Right ventricle myocardium inferior (tissue), 1 donor: ENCODE results near the gene SSTR1. TPM values are rescaled to one million over a fixed set of nuclear protein-coding genes. Genes with fewer than 3 reads are reported as not detected.

Source experiments
- ATAC-seq: fragments of 200-7000 bp; cut with Tn5 transposase; one replicate; pipeline ENCODE4 v1.9.1; 2020; ENCODE audit warnings: mild to moderate bottlenecking, moderate library complexity
- DNase-seq: peaks from one replicate; pipeline ENCODE4 v3.0.0; 2021; ENCODE audit errors: missing footprints
- intact Hi-C: fragments of 100-400 bp; cut with DNase I; formaldehyde crosslinking; loops from one replicate; pipeline ENCODE4 v1.11.0; 2022
- total RNA-seq: library from RNA; stranded (reverse); fragmentation: NEBNext Ultra II Directional; extraction: Animal tissue kit (Norgen Biotek cat#: 25700); gene quantifications from one replicate; pipeline ENCODE4 v1.2.1, GENCODE V29; 2021
- donor health status: DM: no; HTN: yes; CAD: no; lungs with severe emphysema.

The SSTR1 gene
- total RNA-seq, 1 donor from 2014 or later = 0.51 TPM

DNA sequence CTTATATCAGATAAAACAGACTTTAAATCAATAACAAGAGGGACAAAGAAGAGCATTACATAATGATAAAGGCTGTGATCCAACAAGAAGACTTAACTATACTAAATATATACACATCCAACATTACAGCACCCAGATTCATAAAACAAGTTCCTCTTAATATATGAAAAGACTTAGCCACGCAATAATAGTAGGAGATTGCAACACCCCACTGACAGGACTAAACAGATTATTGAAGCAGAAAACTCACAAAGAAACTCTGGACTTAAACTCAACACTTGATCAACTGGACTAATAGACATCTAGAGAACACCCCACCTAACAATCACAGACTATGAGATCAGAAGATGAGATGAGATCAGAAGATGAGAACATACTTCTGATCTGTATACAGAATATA, 53.9 kb downstream of the SSTR1 start:
- ATAC-seq (no peak), DNase-seq (no peak)
- intact Hi-C loops = no loop called here

Other genes with a start within 250 kb of the SSTR1 start
- 32.0 TPM for gene CLEC14A, start 48.2 kb downstream of the SSTR1 start, total RNA-seq